Stimulated activated CD8-positive, alpha-beta memory T cell treated with anti-CD3 and anti-CD28 coated beads, Interleukin-7, amount 100 ng/mL, for 24 hours (primary cell): ENCODE results near the gene EFNA5.

Experiments
- DNase-seq: peaks from one replicate; pipeline ENCODE4 v3.0.0-alpha.2; 2020; ENCODE audit warnings: low read depth

The EFNA5 gene

DNA sequence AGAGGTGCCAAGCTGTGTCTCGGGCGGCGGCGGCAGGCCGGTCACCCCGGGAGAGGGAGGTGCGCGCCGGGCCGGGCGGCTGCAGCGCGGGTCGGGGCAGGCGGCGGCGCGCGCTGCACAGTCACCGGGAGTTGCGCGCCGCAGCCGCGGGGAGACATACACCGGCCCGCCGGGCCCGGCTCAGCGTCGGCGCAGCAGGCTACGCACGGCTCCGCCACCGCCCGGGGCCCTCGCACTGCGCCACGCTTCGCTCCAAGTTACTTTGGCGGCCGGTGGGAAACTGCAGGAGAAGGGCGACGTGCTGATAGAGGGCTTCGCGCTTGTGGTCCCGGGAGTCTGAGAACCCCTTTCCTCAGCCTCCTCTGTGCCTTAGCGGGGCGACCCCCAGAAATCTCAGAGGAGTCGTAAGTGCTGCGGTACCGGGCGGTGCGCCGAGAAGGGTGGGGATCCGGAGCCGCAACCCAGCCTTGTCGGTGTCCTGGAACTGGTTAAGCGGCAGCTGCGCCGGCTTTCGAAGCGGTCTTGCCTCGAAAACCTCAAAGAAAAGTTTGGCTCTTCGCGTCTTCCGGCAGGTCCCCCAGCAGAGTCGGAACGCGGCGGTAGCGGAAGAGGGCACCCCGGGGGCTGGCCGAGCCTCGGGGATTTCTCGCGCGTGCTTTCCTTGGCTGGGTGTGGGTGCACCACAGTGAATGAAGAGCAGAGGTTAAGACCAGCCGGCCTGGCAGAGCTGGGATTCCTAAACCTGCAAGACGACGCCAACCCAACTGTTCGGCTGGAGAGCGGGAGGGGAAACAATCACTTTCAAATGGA, at the start of gene EFNA5:
TSS of gene EFNA5 (minus strand) at position 6 of the 810 bp plus-strand sequence.
- DNase-seq, result no peak

DNA sequence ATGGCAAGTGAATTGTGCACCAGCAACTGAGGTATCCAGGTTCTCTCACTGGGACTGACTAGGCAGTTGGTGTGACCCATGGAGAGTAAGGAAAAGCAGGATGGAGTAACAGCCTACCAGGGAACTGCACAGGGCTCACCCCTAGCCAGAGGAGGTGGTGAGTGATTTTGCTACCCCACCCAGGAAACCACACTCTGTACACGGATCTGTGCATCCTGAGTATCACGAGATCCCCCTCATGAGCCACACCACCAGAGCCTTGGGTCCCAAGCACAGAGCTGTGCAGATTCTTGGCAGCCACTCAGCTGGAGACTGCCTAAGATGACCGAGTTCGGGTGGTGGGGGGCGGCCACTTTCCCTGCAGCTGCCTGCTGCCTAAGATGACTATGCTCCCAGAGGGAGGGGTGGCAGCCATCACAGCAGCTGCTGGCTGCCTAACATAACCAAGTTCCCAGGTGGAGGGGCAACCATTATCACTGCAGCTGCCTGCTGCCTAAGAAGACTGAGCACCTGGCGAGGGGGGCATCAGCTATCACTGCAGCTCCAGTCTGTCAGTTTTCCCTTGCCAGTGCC, 48.4 kb upstream of the EFNA5 start:
- DNase-seq, result no peak

DNA sequence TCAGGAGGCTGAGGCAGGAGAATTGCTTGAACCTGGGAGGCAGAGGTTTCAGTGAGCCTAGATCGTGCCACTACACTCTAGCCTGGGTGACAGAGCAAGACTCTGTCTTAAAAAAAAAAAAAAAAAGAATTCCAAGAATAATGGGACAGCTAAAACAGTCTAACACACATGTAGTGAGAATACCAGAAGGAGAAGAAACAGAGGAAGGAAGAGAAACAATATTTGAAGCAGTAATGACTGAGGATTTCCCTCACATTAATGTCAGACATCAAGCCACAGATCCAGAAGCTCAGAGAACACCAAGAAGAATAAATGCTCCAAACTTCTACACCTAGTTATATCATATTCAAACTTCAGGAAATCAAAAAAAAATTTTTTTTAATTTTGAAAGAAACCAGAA, 47.1 kb upstream of the EFNA5 start:
- DNase-seq, result no peak

DNA sequence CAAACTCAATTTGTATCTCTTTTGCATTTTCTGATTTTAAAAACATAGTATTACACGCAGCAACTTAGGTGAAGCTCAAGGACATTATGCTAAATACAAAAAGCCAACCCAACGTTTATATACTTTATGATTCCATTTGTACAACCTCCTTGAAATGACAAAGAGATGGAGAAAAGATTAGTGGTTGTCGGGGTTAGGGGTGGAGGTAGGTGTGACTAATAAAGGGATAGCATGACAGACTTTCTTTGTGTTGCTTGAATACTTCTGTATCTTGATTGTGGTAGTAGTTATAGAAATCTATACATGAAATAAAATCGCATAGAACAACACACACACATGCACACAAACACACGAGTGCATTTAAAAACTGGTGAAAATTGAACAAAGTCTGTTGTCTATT, 42.5 kb upstream of the EFNA5 start:
- no peak for DNase-seq

DNA sequence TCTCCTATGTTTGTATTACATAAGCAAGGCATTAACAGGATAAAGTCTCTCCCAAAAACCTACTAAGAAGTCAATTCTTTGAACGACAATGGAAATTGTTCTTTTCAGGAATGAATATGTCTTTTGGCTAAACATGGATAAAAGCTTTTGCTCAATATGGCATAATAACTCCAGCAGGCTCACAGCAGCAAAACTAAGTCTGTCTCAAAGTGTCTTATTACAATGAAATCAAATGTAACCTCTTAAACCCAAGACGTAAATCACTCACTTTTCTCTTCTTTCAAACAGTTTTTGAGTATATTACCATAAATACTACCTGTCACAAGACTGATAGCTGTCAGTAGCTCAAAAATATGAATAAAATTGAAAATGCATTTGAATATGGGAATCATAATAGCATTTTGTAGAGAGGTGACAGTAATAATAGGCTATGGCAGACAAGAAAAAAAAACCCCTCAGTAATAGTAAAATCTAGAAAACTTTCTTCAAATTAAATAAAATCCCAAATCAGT, 41.7 kb upstream of the EFNA5 start:
- no peak for DNase-seq

DNA sequence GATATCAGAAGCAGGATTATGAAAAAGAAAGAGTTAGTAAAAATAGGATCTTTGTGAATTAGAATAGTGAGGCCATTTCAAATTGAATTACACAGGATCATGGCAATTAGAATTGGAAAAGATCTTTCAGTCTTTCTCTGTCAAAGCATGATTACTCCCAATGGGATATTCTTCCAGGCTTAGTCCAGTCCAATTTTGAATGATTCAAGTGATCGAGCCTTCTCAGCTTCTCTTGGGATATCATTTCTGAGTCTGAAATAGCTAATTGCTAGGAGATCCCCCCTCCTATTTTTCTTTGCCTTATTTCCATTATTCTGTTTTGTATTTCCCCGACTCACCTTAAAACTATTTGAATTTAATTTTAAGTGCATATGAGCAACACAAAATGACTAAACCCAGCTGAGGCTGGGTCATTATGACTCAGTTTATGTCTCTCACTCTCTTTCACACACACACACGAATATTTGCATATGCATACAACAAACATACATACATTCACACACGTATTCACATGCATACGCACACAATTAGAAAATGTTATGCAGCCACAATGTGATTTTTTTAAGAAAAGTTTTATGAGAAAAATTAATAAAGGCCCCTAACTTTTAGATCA, 34.8 kb upstream of the EFNA5 start:
- DNase-seq, result no peak

DNA sequence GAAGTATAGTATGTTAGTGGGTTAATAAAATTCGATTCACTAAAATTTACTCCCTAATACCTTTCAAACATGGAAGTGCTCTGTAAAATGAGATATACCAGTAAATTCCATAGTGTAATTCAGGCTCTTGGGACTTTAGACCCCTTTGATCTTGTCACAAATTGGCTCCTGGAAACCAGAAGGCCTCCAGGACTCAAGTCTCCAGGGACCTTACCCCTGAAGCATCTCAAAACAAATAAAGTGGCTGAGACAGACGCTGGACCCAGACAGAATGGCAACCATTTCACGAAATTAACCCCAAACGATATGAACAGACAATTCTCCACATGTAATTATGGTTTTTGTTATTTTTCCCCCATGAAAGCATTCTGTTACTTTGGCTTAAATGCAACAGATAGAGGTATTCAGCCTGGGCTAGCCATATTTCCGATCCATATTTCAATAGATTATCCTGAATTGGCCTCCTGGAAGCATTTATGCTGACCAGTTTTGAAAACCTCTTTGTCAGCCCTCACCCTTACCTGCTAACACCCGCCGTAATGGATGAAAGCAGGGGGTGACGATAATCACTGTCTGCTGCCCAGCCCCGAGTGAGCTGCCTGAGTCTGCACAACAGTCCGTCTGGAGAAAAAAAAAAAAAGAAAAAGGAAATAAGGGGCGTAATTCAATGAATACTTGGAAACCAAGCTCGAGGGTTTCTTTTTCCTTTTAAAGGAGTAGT, 34.1 kb upstream of the EFNA5 start:
- DNase-seq, result no peak

DNA sequence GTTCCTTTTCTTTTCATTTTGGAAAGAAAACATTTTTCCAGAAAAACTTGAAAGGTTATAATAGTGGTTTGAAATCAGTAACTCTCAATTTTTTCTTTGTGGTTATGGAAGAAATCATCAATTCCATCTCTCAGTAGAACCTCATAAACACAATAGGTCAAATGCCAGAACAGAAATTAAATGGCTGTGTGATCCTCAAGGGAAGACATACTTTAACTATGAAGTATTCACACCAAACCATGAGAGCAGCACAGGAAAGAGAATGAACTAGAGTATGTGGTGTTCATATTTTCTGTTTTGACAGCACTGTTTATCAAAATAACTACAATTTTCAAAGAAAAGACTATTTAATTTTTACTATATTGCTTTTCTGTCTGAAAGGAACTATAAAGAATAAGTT, 29.7 kb upstream of the EFNA5 start:
- DNase-seq, result no peak

DNA sequence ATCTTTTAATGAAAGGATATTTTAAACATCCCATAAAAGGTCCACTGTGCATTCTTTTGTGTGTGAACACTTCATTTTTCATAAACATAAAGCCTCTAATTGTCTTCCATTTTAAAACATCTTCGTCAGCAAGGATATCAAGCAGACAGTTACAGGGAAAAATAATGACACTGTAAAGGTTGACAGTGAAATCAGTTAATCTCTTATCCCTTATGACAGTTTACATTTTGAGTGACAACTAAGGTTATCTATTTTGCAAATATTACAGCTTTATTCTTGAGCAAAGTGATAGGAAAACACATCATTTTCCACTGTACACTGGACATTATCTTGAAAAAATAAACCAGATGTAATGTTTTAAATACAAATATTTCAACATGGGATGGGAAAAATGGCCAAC, 28.7 kb upstream of the EFNA5 start:
- DNase-seq, result no peak

DNA sequence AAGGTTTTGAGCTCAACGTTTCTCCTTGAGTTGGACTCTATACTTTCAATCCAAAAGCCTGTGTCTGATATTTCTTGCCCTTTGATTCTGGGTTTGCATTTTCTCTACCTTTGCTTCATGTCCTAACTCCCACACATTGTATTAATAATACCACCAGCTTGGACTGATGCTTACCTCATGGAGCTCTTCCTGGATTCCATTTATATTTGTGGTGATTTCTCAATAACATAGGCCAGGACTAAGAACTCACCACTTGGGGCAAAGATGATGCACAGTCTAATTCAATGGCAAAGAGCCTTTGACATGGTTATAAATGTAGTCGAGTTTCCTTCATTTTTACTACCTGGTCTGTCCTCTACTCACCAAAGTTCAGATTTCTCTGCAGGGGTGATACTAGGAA, 27.5 kb upstream of the EFNA5 start:
- DNase-seq, result no peak

DNA sequence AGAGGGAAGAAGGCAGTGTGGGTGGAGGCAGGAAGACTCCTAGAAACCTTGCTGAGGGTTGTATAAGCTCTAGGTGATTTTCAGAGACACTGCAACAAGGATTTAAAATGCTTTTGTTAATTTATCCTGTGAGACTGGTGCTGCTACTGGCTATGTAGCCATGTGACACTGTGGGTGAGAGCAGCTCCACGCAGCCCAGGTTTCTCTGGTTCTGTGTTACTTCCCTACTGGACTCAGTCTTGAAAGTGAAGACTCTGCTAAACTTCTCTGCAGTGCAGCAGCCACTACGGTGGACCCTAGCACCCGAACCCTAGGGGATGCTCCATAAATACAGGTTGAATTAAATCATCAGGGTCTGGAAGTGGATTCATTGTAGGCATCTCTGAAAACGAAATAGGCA, 25.8 kb upstream of the EFNA5 start:
- DNase-seq, result no peak

DNA sequence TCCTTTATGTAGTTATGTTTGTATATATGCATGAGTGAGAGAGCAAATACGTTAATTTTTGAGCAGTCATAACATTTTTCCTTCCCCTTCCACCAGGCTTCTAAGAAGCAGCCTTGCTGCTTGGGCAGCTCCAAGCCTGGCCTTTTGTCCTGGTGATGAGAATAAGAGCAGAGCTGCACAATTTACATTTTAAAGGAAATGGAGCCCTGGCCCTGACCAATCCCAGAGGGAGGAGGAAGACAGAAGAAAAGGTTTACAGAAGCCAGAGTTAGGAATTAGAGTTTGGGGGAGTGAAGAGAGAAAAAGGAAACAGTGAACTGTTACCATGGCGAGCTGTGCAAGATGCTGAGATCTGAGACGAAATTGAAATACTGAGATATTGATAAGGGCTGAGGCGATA, 25.3 kb upstream of the EFNA5 start:
- DNase-seq, result no peak

DNA sequence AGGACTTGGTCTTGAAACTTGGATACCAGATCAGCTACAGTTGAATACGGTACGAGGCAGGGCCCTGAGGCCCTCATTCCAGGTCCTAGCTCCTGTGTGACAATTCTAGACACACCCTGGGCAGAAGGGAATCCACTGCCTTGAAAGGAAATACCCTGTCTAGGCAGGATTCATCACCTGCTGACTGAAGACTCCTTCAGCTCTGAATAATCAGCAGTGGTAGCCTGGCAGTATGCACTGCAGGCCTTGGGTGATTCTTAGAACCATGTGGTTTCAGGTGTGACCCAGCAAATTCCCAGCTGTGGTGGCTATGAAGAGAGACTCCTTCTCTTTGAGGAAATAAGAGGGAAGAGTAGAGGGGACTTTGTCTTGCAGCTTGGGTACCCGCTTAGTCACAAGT, 17.2 kb upstream of the EFNA5 start:
- DNase-seq, result no peak

DNA sequence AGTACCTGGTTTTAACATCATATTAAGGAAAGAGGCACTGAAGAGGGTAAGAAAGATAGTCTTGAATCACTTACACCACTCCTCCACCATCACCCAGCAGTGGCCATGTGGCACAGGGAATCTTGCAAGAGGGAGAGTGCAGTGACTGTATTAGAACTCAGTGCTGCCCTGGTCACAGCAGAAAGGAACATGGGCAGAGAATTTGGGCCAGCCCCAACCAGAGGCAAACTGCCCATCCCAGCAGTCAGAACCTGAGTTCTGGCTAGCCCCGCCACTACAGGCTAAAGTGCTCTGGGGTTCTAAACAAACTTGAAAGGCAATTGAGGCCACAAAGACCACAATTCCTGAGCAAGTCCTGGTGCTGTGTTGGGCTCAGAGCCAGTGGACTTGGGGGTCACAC, 16.7 kb upstream of the EFNA5 start:
- no peak for DNase-seq

DNA sequence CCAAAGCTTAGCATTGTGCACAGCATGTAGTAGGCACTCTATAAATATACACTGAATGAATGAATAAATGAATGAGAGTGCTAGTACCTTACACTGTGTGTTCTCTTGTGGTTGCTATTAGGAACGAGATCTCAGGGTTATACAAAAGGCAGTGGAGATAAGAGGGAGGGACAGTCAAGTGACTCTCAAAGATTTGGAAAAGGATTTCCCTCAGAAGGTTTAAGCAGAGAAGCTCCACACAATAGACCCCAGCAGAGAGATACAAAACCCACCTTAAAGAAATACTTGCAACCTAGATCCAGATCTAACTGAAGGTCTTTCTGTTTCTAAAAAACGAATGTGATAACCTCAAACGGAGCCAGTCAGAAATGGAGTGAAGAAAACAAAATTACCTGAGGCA, 11.8 kb upstream of the EFNA5 start:
- DNase-seq, result no peak

DNA sequence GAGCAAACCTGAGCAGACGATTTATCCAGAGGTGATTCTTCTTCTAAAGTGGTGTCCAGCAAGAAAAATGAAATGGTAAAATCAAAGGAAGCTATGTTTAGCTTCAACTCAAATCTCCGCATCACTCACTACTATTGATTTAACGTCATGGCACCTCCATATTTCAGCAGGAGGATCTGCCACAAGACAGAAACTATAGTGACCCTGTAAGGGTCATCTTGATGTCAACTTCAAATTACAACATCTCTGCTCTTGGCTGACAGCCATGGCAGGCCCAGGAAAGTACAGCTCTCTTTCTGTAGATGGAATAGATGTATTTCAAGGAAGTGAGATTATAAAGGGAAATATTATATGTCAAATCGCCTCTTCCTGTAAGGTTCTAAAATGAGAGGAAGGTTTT, 10.1 kb upstream of the EFNA5 start:
- DNase-seq, result no peak

DNA sequence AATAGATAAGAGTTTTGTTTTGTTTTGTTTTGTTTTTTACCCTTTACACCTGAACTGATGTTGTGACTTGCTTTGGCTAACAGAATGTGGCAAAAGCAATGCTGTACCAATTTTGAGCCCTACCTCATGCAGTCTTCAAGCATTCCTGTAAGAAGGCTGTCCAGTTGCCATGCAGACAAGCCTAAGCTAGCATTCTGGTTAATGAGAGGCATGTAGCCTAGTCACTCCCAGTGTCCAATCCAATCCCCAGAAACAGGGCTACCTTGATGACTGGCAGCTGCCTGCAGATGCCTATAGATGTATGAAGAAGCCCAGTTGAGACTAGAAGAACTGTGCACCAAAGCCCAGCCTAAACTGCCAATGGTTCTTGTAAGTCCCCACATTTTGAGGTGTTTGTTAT, 9.4 kb upstream of the EFNA5 start:
- no peak for DNase-seq

DNA sequence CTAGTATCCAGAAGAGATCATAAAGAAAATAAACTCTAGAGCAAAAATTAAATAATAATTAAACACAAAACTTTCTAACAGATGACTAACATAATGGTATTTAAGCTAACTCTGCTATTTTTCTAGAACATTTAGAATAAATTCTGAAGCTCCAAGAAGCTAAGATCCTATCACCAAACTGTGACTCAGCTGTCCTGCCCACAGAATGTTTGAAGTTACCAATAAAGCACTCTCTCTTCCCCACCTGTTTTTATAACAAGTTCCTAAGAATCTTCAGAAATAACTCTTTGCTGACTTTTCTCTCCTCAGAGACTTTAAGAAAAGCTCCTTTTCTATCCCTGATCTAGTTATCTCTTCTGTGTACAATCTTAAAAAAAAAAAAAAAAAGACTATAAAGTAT, 6.0 kb upstream of the EFNA5 start:
- no peak for DNase-seq

DNA sequence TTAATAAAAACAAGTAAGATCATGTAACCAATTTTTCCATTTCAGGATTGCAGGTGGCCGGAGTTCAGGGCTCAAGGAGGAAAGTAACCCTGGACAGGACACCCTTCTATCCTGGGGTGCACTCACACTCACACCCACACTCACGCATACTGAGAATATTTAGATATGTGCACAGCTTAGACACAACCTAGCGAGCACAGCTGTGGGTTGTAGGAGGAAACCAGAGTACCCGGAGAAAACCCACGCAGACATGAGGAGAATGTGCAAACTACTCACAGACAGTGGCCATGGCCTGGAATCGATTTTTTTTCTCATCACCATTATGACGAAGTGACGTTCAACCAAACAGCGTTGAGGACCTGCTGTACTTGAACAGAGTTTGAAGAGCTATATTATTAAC, 4.5 kb upstream of the EFNA5 start:
- DNase-seq, result no peak

DNA sequence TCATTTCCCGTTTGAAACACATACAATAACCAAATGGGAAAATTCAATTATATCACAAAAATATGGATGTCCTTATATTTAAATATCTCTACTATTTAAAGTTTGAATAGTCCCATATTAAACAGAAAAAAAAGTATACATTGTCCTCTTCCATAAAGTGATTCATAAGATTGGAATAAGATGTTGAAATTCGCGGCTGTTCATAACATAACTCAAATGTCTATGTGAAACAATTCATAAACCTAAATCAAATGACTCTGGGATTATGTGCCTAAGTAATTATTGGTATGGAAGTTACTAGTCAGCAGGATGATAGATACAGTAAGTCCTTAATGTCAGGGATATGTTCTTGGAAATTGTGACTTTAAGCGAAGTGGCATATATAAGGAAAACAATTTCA, 3.9 kb upstream of the EFNA5 start:
- DNase-seq, result no peak

DNA sequence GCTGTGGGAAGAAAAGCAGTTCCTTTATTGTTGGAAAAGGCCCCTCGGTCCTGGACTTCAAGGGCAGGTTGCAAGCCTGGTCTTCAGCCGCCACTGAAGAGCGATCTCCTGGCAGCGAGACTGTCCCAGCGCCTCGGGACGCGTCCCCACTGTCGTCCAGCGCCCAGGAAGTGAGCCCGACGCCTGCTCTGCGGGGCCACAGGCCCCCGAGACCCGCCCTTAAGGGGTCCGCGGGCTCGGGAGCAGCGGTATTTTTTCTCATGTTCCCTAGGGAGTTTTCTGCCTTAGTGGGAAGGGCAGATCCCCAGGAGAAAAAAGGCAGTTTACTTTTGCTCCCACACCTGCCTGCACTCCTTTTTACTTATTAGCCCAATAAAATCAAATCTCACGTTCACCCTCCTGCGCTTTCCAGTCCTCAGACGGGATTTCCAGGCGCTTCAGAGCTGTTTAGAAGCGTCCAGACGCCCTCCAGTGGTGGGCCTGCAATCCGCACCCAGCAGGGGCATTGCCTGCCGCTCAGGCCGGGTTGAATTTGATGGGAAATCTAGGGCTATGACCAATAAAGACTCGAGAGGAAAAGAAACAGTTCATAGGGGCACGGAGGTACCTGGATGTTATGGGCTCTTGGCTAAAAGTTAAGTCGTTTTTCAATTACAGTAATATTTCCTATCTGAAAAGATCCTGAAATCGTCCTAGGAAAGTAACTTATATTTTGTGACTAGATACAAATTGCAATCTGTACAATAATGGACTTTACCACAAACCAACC, 2.8 kb upstream of the EFNA5 start:
- peak; percentile 61 for DNase-seq

DNA sequence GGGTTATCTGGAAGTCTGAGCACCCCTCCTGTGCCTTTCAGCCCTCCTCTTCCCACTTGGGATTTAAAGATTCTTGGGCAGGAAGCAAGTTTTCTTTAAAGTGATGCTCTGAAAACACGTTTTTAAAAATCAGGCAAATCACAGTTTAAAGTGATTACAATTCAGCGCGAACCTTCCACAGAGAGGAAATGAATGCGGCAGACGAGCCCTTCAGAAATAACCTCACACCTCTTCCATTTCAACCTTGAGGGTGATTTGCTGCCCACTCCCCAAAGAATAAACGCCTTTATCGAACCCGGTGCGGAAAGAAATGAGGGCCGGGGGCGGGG, 2.3 kb upstream of the EFNA5 start:
- DNase-seq, result no peak
